Spinal cord (tissue), 10 donors: ENCODE measurements around the gene LRAT. TPM values are rescaled to one million over a fixed set of nuclear protein-coding genes. Genes with fewer than 3 reads are reported as not detected.
A peak's percentile ranks its signal among the peaks of the same experiment; 100 is the strongest.
"Not testable (repeated sequence)": the region's sequence is repeated elsewhere in the genome, so short reads cannot be mapped to it uniquely, and the experiment has no call there.

Experiments
- DNase-seq, 6 donors: peaks; one replicate each; pipeline versions ENCODE4 v3.0.0 to v3.0.0-alpha.2; 2013 to 2015; ENCODE audit warnings: low spot score in 6 of 6, low read depth in 4 of 6
- H3K27ac ChIP-seq: one replicate; pipeline ENCODE4 v1.5.1; 2013; ENCODE audit warnings: low read depth, low read length, control low read depth
- H3K27me3 ChIP-seq: one replicate; pipeline ENCODE4 v1.6.1; 2013; ENCODE audit warnings: low read length; ENCODE audit not compliant: control insufficient read depth, insufficient read depth
- H3K36me3 ChIP-seq: one replicate; pipeline ENCODE4 v1.6.1; 2013; ENCODE audit warnings: low read length; ENCODE audit not compliant: control insufficient read depth, insufficient read depth
- H3K4me1 ChIP-seq: one replicate; pipeline ENCODE4 v1.6.1; 2013; ENCODE audit warnings: low read length; ENCODE audit not compliant: control insufficient read depth, insufficient read depth
- H3K4me3 ChIP-seq: one replicate; pipeline ENCODE4 v1.5.1; 2013; ENCODE audit warnings: low read depth, low read length, control low read depth
- H3K9me3 ChIP-seq: one replicate; pipeline ENCODE4 v1.6.1; 2013; ENCODE audit warnings: low read length; ENCODE audit not compliant: control insufficient read depth, insufficient read depth
- WGBS: methylation state at CpG from one replicate; pipeline ENCODE4 v1.1.5; 2013; ENCODE audit warnings: missing lambda C conversion rate; ENCODE audit not compliant: insufficient coverage; 5-methylcytosine and 5-hydroxymethylcytosine counted together
- polyA plus RNA-seq, 2 donors: library from polyadenylated mRNA; unstranded; fragments of 120-200 nt; gene quantifications; one replicate each; pipeline ENCODE4 v1.2.1, GENCODE V29; 2013; ENCODE audit not compliant: insufficient read length in 2 of 2
- total RNA-seq, 2 donors: library from RNA; depleted of rRNA in 1 of 2; stranded (reverse); fragments of 120-200 nt in 1 of 2; fragments of >200 nt in 1 of 2; gene quantifications; one replicate each; pipeline versions ENCODE4 v1.2.3 to v1.2.4, GENCODE V29; 2013 to 2014
- donor health status: healthy.

The LRAT gene
- total and polyA plus RNA-seq, 4 donors: 0.33 to 1.6 (median 0.65) TPM

DNA sequence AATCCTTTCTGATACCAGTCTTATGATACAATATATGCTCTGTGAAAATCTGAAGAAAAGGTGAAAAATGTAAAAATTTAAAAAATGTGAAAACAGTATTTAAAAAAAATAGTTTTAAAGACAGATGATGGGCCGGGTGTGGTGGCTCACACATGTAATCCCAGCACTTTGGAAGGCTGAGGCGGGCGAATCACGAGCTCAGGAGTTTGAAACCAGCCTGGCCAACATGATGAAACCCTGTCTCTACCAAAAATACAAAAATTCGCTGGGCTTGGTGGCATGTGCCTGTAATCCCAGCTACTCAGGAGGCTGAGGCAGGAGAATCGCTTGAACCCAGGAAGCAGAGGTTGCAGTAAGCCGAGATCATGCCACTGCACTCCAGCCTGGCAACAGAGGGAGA, 20.2 kb upstream of the LRAT start:
- not testable (repeated sequence) for H3K27ac ChIP-seq, H3K9me3 ChIP-seq, H3K4me3 ChIP-seq, H3K4me1 ChIP-seq, H3K36me3 ChIP-seq, DNase-seq, H3K27me3 ChIP-seq
- 82% methylated on average over 6 of the region's 7 CpGs for WGBS

DNA sequence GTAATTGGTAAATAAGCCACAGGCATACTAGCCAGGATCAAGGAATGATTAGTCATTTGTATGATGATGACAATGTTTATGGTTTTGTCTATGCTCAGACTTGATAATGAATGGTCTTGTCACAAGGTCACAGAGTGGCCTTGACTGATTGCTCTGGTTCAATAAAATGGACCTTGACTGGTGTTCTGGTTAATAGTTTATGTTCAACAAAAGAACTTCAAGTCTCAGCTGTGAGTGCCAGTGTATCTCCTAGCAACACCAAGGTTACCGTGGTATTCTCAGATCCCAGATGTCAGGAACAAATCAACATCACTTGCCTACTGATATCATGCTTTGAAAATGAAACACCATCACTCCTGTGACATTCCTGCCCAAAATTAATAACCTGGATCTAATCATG, 16.3 kb upstream of the LRAT start:
- Histone ChIP-seq H3K4me1 (no peaks in the 10 kb centered on the region), H3K4me3 (no peak overlapping the region), H3K27me3 (no peaks in the 10 kb centered on the region), H3K36me3 (no peaks in the 10 kb centered on the region), H3K27ac (no peak overlapping the region), H3K9me3 (no peaks in the 10 kb centered on the region)
- peak in 2 of 6 donors; percentile 12 to 42 for DNase-seq
- no CpG with 5 or more reads among the region's 1 CpG for WGBS

DNA sequence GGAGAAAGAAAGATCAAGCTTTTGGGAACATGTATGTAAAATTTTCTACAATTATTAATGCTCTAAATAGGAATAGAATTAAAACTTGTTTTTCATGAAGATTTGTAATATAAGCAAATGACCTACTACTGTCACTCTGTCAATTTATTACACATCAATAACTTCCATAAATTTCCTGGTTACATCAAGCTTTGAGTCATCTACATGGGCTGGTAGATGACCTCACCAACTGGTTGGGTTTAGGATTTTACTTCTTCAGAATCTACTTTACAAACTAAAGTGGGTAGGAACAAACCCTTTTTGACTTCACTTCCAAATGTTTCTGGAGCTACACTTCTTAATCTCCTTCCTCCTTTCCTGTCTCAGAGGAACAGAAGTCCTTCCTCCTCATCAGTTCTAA, 12.0 kb upstream of the LRAT start:
- DNase-seq: no peak
- no peak overlapping the region for H3K4me3 ChIP-seq

DNA sequence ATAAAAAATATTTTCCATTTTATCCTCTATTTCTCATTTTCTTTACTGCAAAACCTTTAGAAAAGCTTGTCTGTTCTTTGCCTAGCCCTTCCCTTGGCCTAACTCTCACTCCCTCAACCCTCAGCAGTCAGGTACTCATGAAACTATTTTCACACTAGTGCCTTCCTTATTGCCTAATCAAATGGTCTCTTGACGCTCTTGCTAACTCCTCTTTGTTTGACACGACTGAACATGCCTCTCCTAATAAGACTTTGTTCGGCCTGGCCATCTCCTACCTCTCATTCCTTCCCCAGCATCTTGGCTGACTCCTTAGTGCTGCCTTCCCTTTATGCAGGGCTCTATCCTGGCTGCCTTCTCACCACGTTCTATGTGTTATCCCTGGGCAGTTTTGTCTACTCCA, 11.1 kb upstream of the LRAT start:
- no peak for DNase-seq
- Histone ChIP-seq H3K9me3 (no peaks in the 10 kb centered on the region), H3K27me3 (no peaks in the 10 kb centered on the region), H3K4me3 (no peak overlapping the region), H3K27ac (no peak overlapping the region), H3K36me3 (no peaks in the 10 kb centered on the region), H3K4me1 (no peaks in the 10 kb centered on the region)
- 82% methylated on average over 4 of the region's 4 CpGs for WGBS

More for the DNA sequence above, 12.0 kb upstream of the LRAT start:
- no peaks in the 10 kb centered on the region for H3K27me3 ChIP-seq
- H3K9me3 ChIP-seq: no peaks in the 10 kb centered on the region
- H3K4me1 ChIP-seq: no peaks in the 10 kb centered on the region
- H3K36me3 ChIP-seq: no peaks in the 10 kb centered on the region
- H3K27ac ChIP-seq: no peak overlapping the region

DNA sequence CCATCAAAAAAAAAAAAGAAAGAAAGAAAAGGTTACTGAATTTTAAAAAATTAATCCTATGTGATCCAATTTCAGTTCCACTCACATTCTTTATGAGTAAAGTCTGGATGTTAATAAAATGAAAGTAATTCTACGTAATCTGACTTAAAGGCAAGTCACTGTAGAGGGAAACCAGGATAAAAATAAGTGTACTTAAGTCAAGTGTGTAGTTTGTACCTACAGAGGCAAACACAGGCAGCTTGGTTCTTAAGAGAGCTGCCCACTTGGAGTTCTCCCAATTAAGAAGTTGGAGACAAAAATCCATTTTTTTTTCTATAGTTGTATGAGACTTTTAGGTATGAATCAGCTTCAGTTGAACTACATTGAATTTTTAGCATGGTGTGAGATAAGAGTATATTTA, 7.0 kb upstream of the LRAT start:
- H3K9me3 ChIP-seq: no peaks in the 10 kb centered on the region
- no CpG with 5 or more reads among the region's 1 CpG for whole genome bisulfite sequencing
- peaks cover 1% of the 10 kb centered on the region for H3K4me1 ChIP-seq

DNA sequence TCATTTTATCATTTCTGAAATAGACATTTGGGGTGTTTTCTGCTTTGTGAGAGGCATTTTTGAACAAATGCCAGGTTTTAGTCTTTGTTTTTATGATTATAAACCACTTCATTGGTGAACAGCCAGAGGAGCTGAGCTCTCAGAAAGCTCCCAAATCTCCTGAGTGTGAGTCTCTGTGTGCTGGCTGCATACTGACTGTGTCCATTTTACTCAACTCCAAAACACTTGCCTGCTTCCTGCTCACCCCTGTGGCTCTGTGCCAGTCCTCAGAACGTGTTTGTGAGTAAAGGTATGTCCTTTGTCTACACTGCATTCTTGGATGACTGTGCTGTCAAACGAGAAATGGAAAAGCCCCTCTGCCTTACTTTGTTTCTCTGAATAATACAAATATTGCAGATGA, 5.4 kb upstream of the LRAT start:
- peaks cover 33% of the 10 kb centered on the region for H3K27me3 ChIP-seq
- peaks cover 18% of the 10 kb centered on the region for H3K4me1 ChIP-seq
- H3K9me3 ChIP-seq: no peaks in the 10 kb centered on the region
- DNase-seq: no peak
- H3K4me3 ChIP-seq: no peak overlapping the region
- H3K36me3 ChIP-seq: no peaks in the 10 kb centered on the region
- no peak overlapping the region for H3K27ac ChIP-seq
- WGBS: no CpG with 5 or more reads among the region's 2 CpGs

More for the DNA sequence above, 7.0 kb upstream of the LRAT start:
- H3K27ac ChIP-seq: no peak overlapping the region
- DNase-seq: no peak
- no peak overlapping the region for H3K4me3 ChIP-seq
- H3K36me3 ChIP-seq: no peaks in the 10 kb centered on the region
- H3K27me3 ChIP-seq: peaks cover 16% of the 10 kb centered on the region

DNA sequence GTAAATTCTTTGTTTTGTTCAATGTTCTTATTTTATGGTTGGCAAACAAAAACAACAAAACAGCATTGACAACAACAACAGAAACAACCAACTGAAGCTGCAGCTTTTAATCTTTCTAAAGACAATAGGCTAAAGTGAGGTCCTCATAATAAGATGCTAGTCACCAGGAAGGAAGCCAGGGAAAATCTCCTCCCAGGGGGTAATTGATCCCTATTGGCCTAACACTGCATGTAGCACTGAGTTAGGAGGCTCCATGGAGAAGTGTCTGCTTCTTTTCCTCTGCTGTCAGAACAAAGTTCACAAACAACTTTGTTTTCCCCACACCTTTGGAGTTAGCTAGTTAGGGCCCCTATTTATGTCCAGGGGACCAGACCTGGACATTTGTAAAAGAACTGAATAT, 4.7 kb upstream of the LRAT start:
- Histone ChIP-seq H3K9me3 (no peaks in the 10 kb centered on the region), H3K27ac (no peak overlapping the region)

DNA sequence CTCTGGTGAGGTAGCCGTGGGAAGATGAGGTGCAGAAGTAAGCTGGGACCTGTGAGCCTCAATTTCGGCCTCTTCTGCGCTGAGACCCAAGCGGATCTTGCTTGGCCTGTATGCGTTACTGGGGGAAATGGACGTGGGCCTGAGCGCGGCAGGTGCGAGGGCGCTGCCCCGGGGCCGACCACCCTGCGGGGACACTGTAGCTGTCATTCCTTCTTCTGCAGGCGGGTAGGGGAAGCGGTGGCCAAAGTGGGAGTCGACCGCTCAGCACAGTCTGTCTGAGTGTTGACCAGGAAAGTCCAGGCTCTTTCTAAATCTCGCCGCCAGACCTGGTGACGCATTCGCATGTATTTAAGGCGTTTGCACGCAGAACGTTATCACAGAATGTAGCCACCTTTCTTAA, 3.3 kb upstream of the LRAT start:
- Histone ChIP-seq H3K36me3 (no peaks in the 10 kb centered on the region), H3K9me3 (no peaks in the 10 kb centered on the region), H3K27me3 (peaks cover 51% of the 10 kb centered on the region), H3K4me1 (peaks cover 32% of the 10 kb centered on the region), H3K27ac (no peak overlapping the region), H3K4me3 (no peak overlapping the region)
- peak in 1 of 6 donors; percentile 3 for DNase-seq
- WGBS: 49% methylated on average over 21 of the region's 24 CpGs

More for the DNA sequence above, 4.7 kb upstream of the LRAT start:
- no peak for DNase-seq
- peaks cover 25% of the 10 kb centered on the region for H3K4me1 ChIP-seq
- no peak overlapping the region for H3K4me3 ChIP-seq
- peaks cover 39% of the 10 kb centered on the region for H3K27me3 ChIP-seq
- H3K36me3 ChIP-seq: no peaks in the 10 kb centered on the region

DNA sequence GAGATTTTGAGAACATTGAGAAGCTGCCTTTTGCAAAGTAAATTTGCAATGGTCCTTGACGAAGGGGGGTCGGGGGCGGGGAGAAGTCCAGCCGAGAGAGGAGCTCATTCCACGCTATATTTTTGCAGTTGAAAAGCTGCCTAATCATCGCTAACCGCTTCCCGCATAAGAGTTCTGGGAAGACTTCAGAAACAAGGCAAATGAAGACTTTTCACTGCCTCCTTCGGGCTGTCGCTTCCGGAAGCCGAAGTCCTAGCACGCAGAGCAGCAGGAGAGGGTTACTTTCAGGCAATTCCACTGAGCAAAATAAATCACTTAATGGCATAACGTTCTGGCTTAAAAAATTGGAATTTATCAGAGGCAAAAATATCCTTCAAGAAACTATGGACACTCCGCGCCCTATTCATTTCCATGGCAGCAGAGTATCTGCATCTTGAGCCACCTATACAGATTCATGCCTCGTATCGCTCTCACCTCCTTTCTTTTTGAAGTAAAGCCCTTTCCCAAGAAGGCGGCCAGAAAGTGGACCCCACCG, 2.6 kb upstream of the LRAT start:
- Histone ChIP-seq H3K27ac (no peak overlapping the region), H3K9me3 (no peaks in the 10 kb centered on the region), H3K27me3 (peaks cover 57% of the 10 kb centered on the region), H3K4me1 (peaks cover 32% of the 10 kb centered on the region), H3K36me3 (no peaks in the 10 kb centered on the region), H3K4me3 (no peak overlapping the region)
- WGBS: 24% methylated on average over 15 of the region's 20 CpGs
- DNase-seq: peak in 2 of 6 donors; percentile 14 to 42

DNA sequence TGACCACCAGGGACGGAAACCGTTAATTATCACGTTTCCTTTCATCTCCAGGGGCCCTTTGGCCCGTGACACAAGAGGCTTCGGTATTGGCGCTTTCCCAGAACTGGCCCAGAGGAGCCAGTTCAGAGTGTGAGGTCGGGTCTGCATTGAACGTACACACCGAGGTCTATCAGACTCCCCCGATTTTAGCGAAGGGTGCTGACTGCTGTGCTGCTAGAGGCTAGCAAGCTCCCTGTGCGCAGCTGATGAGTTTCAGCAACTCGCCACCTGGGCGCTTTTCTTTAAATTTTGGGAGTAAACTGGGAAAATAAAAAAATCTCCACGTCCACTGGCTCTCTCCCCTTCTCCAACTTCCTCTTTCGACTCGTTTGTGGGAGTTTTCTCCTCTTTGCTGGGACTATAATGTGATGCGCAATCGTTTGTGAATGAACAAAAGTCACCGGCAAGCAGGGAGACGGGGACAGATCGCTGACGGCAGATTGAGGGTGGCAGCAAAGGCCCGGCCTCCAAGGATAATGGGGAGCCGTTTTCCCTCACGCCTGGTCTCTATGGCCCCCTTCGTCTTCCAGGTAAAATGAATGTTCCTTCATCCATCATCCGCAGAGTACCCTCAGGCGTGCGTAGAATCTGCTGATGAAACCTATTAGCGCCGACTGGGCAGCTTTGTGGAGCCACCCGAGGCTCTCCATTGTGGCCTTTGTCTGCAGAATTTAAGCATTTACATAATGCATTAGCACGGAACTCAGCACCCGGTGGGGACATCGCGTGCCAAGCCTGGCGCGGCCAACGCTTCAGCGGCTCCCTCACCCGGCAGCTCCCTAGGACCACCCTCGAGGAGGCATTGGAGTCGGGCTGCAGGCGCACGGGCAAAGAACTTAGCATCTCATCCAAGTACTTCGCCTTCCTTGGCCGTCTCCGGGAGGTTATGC, 1.6 kb upstream of the LRAT start:
- Histone ChIP-seq H3K4me1 (peaks cover 32% of the 10 kb centered on the region), H3K27ac (no peak overlapping the region), H3K9me3 (no peaks in the 10 kb centered on the region), H3K36me3 (no peaks in the 10 kb centered on the region), H3K4me3 (peak overlapping the region; percentile 27), H3K27me3 (peaks cover 65% of the 10 kb centered on the region)
- under 1% methylated on average over 37 of the region's 49 CpGs for WGBS
- peak in 2 of 6 donors; percentile 77 to 79 for DNase-seq
